H1 (cell line): ENCODE data around the gene AARSD1. TPM values are rescaled to one million over a fixed set of nuclear protein-coding genes. Genes with fewer than 3 reads are reported as not detected.

Source experiments
- CTCF ChIA-PET: fragments of 300-600 bp; sonication (Branson Sonifier 250); formaldehyde crosslinking; loops from one replicate; lab custom pipeline; 2021; ENCODE audit not compliant: partially characterized antibody; lab: Charles Lee
- POLR2A ChIA-PET: fragments of 300-600 bp; sonication (Branson Sonifier 250); formaldehyde crosslinking; loops from one replicate; lab custom pipeline; 2021; ENCODE audit warnings: inconsistent platforms; ENCODE audit not compliant: partially characterized antibody; lab: Charles Lee
- DNase-seq, 2 experiments: peaks; one replicate each; pipeline versions ENCODE4 v3.0.0 to v3.0.0-alpha.2; 2010 to 2022; ENCODE audit warnings: low spot score in 2 of 2, low read depth in 1 of 2, mixed read lengths in 1 of 2
- FAIRE-seq: peaks from 2 replicates; lab custom pipeline; 2011; peaks lifted over from hg19 to GRCh38; lab: Jason Lieb, UNC
- H2AFZ ChIP-seq: 2 replicates; pipeline ENCODE4 v1.8.1; 2012; ENCODE audit warnings: low read length, inconsistent platforms
- H2AK5ac ChIP-seq: 2 replicates; pipeline ENCODE4 v1.6.1; 2013; ENCODE audit warnings: low read depth, low read length
- H2BK120ac ChIP-seq: replicated peaks from 2 replicates; pipeline ENCODE3; 2013; ENCODE audit warnings: low read depth, low read length, inconsistent platforms
- H2BK12ac ChIP-seq: 2 replicates; pipeline ENCODE4 v1.6.1; 2013; ENCODE audit warnings: low read depth, low read length
- H2BK15ac ChIP-seq: 2 replicates; pipeline ENCODE4 v1.6.1; 2013; ENCODE audit warnings: low read length
- H2BK20ac ChIP-seq: 2 replicates; pipeline ENCODE4 v1.6.1; 2013; ENCODE audit warnings: low read length
- H2BK5ac ChIP-seq: 2 replicates; pipeline ENCODE4 v1.6.1; 2013; ENCODE audit warnings: low read depth, low read length
- H3K14ac ChIP-seq: 2 replicates; pipeline ENCODE4 v1.6.1; 2013; ENCODE audit warnings: inconsistent platforms; ENCODE audit not compliant: insufficient read length
- H3K18ac ChIP-seq: 2 replicates; pipeline ENCODE4 v1.6.1; 2013; ENCODE audit warnings: low read length; ENCODE audit errors: extremely low read depth
- H3K23ac ChIP-seq: 2 replicates; pipeline ENCODE4 v1.6.1; 2013; ENCODE audit warnings: inconsistent platforms; ENCODE audit not compliant: insufficient read length
- H3K23me2 ChIP-seq: 2 replicates; pipeline ENCODE4 v1.6.1; 2013; ENCODE audit warnings: low read depth, low read length
- H3K27ac ChIP-seq: 2 replicates; pipeline ENCODE4 v1.6.1; 2011; ENCODE audit warnings: low read depth, low read length, inconsistent platforms
- H3K27me3 ChIP-seq, 4 experiments: replicated peaks in 1 of 4; 1 replicate in 1 of 4; 2 replicates in 3 of 4; pipeline versions ENCODE4 v1.6.1 to v1.8.1; 2011 to 2013; ENCODE audit warnings: low read length in 3 of 4, mild to moderate bottlenecking in 3 of 4, inconsistent platforms in 2 of 4, mixed read lengths in 2 of 4, moderate library complexity in 1 of 4; ENCODE audit not compliant: control insufficient read depth in 3 of 4, insufficient read depth in 3 of 4; ENCODE audit errors: extremely low read depth in 1 of 4
- H3K36me3 ChIP-seq, 4 experiments: 2 replicates each; pipeline versions ENCODE4 v1.6.1 to v1.8.1; 2011 to 2013; ENCODE audit warnings: mild to moderate bottlenecking in 4 of 4, low read length in 3 of 4, moderate library complexity in 2 of 4, control low read depth in 1 of 4, inconsistent platforms in 1 of 4; ENCODE audit not compliant: insufficient read depth in 4 of 4, control insufficient read depth in 2 of 4
- H3K4ac ChIP-seq: replicated peaks from 2 replicates; pipeline ENCODE3; 2013; ENCODE audit warnings: low read length, low read depth, mixed read lengths, inconsistent platforms; ENCODE audit not compliant: insufficient read length
- H3K4me1 ChIP-seq, 4 experiments: replicated peaks in 1 of 4; 1 replicate in 1 of 4; 2 replicates in 3 of 4; pipeline versions ENCODE4 v1.6.1 to v1.8.1; 2011 to 2013; ENCODE audit warnings: low read length in 3 of 4, inconsistent platforms in 2 of 4, mixed read lengths in 1 of 4; ENCODE audit not compliant: insufficient read depth in 4 of 4, control insufficient read depth in 3 of 4
- H3K4me2 ChIP-seq, 2 experiments: 2 replicates each; pipeline versions ENCODE4 v1.6.1 to v1.8.1; 2011 to 2013; ENCODE audit warnings: low read depth in 2 of 2, low read length in 2 of 2, control low read depth in 1 of 2, inconsistent platforms in 1 of 2, mild to moderate bottlenecking in 1 of 2; ENCODE audit not compliant: insufficient read depth in 1 of 2
- H3K4me3 ChIP-seq, 4 experiments: fragments of 200-600, 300-600 bp in 1 of 4; sonication (generic), shearing (Covaris generic), sonication (Bioruptor Twin) in 1 of 4; 2 replicates each; pipeline versions ENCODE4 v1.5.1 to v1.8.1; 2011 to 2016; ENCODE audit warnings: low read length in 4 of 4, low read depth in 3 of 4, control low read depth in 2 of 4, inconsistent platforms in 2 of 4, mild to moderate bottlenecking in 2 of 4, mixed read lengths in 1 of 4, moderate library complexity in 1 of 4; ENCODE audit not compliant: insufficient read depth in 2 of 4; ENCODE audit errors: extremely low read depth in 1 of 4
- H3K56ac ChIP-seq: replicated peaks from 2 replicates; pipeline ENCODE3; 2013; ENCODE audit warnings: low read depth, mild to moderate bottlenecking, mixed read lengths, low read length, inconsistent platforms; ENCODE audit not compliant: insufficient read length
- H3K79me1 ChIP-seq: 2 replicates; pipeline ENCODE4 v1.6.1; 2013; ENCODE audit warnings: low read depth, low read length, control low read depth
- H3K79me2 ChIP-seq, 2 experiments: 2 replicates each; pipeline versions ENCODE4 v1.6.1 to v1.8.1; 2012 to 2013; ENCODE audit warnings: low read length in 2 of 2, mild to moderate bottlenecking in 2 of 2, inconsistent platforms in 1 of 2; ENCODE audit not compliant: insufficient read depth in 2 of 2, control insufficient read depth in 1 of 2
- H3K9ac ChIP-seq, 4 experiments: replicated peaks in 1 of 4; 1 replicate in 1 of 4; 2 replicates in 3 of 4; pipeline versions ENCODE4 v1.6.1 to v1.8.1; 2011 to 2013; ENCODE audit warnings: low read depth in 3 of 4, low read length in 3 of 4, control low read depth in 2 of 4, mild to moderate bottlenecking in 2 of 4, moderate library complexity in 2 of 4, inconsistent platforms in 1 of 4; ENCODE audit errors: extremely low read depth in 1 of 4
- H3K9me3 ChIP-seq, 2 experiments: 2 replicates each; pipeline versions ENCODE4 v1.6.1 to v1.8.1; 2012 to 2013; ENCODE audit warnings: mild to moderate bottlenecking in 2 of 2, moderate library complexity in 2 of 2, control low read depth in 1 of 2, inconsistent platforms in 1 of 2, low read depth in 1 of 2, low read length in 1 of 2, mixed read lengths in 1 of 2; ENCODE audit not compliant: insufficient read depth in 2 of 2
- H4K20me1 ChIP-seq, 2 experiments: replicated peaks in 1 of 2; 2 replicates each; pipeline versions ENCODE3 to v1.8.1; 2011 to 2013; ENCODE audit warnings: inconsistent platforms in 2 of 2, low read length in 2 of 2, mild to moderate bottlenecking in 1 of 2; ENCODE audit not compliant: insufficient read depth in 2 of 2, control insufficient read depth in 1 of 2
- H4K5ac ChIP-seq: 2 replicates; pipeline ENCODE4 v1.6.1; 2013; ENCODE audit warnings: low read length, low read depth, mixed read lengths, inconsistent platforms; ENCODE audit not compliant: insufficient read length
- H4K8ac ChIP-seq: 2 replicates; pipeline ENCODE4 v1.8.0; 2013; ENCODE audit warnings: mild to moderate bottlenecking, moderate library complexity, low read length, inconsistent platforms; ENCODE audit not compliant: insufficient read depth; ENCODE audit errors: extremely low read depth
- H4K91ac ChIP-seq: replicated peaks from 2 replicates; pipeline ENCODE3; 2013; ENCODE audit warnings: low read length, mixed read lengths, inconsistent platforms; ENCODE audit not compliant: insufficient read length
- ASH2L ChIP-seq: fragments of 200-600, 300-600 bp; sonication (generic); IDR thresholded peaks from one replicate; pipeline ENCODE4 v1.7.1; 2017; ENCODE audit warnings: low read length
- CHD2 ChIP-seq: IDR thresholded peaks from 2 replicates; pipeline ENCODE4 v1.6.1; 2012; ENCODE audit warnings: low read length, improper control_type of control experiment
- CTBP2 ChIP-seq: IDR thresholded peaks from 2 replicates; pipeline ENCODE4 v1.7.0; 2011; ENCODE audit warnings: borderline replicate concordance, mild to moderate bottlenecking, moderate library complexity, mixed read lengths, low read length; ENCODE audit not compliant: insufficient read depth, insufficient read length
- MAFK ChIP-seq: IDR thresholded peaks from 2 replicates; pipeline ENCODE4 v1.6.1; 2012; ENCODE audit warnings: low read depth, mild to moderate bottlenecking, improper control_type of control experiment, low read length
- POLR2A ChIP-seq, 2 experiments: IDR thresholded peaks; 1 replicate in 1 of 2; 2 replicates in 1 of 2; pipeline ENCODE4 v1.6.1; 2011; ENCODE audit warnings: low read depth in 2 of 2, low read length in 2 of 2, mild to moderate bottlenecking in 2 of 2; ENCODE audit errors: control extremely low read depth in 1 of 2
- TAF1 ChIP-seq: IDR thresholded peaks from 2 replicates; pipeline ENCODE4 v1.6.1; 2011; ENCODE audit warnings: mild to moderate bottlenecking, low read depth, low read length
- WGBS, 2 experiments: shearing (Covaris generic) in 1 of 2; methylation state at CpG; one replicate each; pipeline versions ENCODE4 v1.1.6 to v1.1.7; 2013 to 2015; ENCODE audit warnings: low lambda C conversion rate in 2 of 2, mixed read lengths in 2 of 2, inconsistent platforms in 1 of 2, low coverage in 1 of 2, missing lambda C conversion rate in 1 of 2; ENCODE audit not compliant: insufficient replicate concordance in 2 of 2, insufficient coverage in 1 of 2, insufficient read length in 1 of 2; ENCODE audit errors: extremely low coverage in 1 of 2, missing lambda C conversion rate in 1 of 2; 5-methylcytosine and 5-hydroxymethylcytosine counted together
- polyA plus RNA-seq, 7 experiments: library from polyadenylated mRNA; depleted of rRNA in 3 of 7; stranded (reverse) in 5 of 7; unstranded in 2 of 7; fragments of >200 nt in 5 of 7; fragments of 200-250 nt in 2 of 7; gene quantifications; 1 replicate in 5 of 7; 2 replicates in 1 of 7; 4 replicates in 1 of 7; pipeline versions ENCODE4 v1.2.1 to v1.2.3, GENCODE V29; 2011 to 2013; ENCODE audit warnings: missing spikeins in 2 of 7, mixed read lengths in 2 of 7
- total RNA-seq: library from RNA; stranded (reverse); fragmentation: NEBNext Ultra II Directional; extraction: Animal tissue kit (Norgen Biotek cat#: 25700); gene quantifications from 2 replicates; pipeline ENCODE4 v1.2.1, GENCODE V29; 2021
- TF ChIP-seq, protein P1 (sequence below): IDR thresholded peaks from 2 replicates; pipeline ENCODE4 v1.6.1; 2012; ENCODE audit warnings: inconsistent platforms
- TF ChIP-seq, protein P2 (sequence below), 3 experiments: IDR thresholded peaks; 1 replicate in 2 of 3; 2 replicates in 1 of 3; pipeline versions ENCODE4 v1.5.1 to v1.6.1; 2011; ENCODE audit warnings: low read length in 3 of 3, mild to moderate bottlenecking in 3 of 3, inconsistent platforms in 2 of 3, low read depth in 1 of 3, moderate library complexity in 1 of 3; ENCODE audit not compliant: insufficient read depth in 1 of 3; ENCODE audit errors: control extremely low read depth in 1 of 3

Gene AARSD1
- total and polyA plus RNA-seq, 2 of the 8 experiments (the other 6 are each of a cell fraction or from before 2014, with no cell fraction given): 51.5 to 58.8 TPM

- H3K9me3 ChIP-seq: no peaks in the 10 kb centered on the region
- H2BK120ac ChIP-seq: no peak overlapping the region
- H3K4ac ChIP-seq: no peak overlapping the region
- no peaks in the 10 kb centered on the region; the same call in 1 of the 2 replicates for H3K23me2 ChIP-seq
- ChIA-PET CTCF (interaction anchor here (0.5 to 8.0 kb wide), 39 partner anchors 9 to 561 kb away, joined by 3 to 141 read pairs (median 4); partner anchors contain the start of genes AOC2, BECN1, G6PC1 and PSME3), POLR2A (interaction anchor here (0.6 to 7.4 kb wide), 10 partner anchors 9 to 387 kb away, joined by 3 to 73 read pairs (median 3); partner anchors contain the start of genes AOC2 and PSME3)
- peak overlapping the region; percentile 86 for H2BK12ac ChIP-seq
- H3K36me3 ChIP-seq: no peaks in the 10 kb centered on the region
- no peak overlapping the region for H2BK15ac ChIP-seq
- no peaks in the 10 kb centered on the region for H3K79me1 ChIP-seq
- no peaks in the 10 kb centered on the region for H4K20me1 ChIP-seq
- no peak overlapping the region; a peak in 1 of 7 replicates for H3K9ac ChIP-seq
- H3K4me2 ChIP-seq: no peak overlapping the region
- H3K27ac ChIP-seq: peak overlapping the region; percentile 21; the same call in 1 of the 2 replicates
- H3K23ac ChIP-seq: no peak overlapping the region
- peaks cover 0 to 5% (median 1%) of the 10 kb centered on the region in 4 experiments; a peak in 3 of 7 replicates for H3K4me1 ChIP-seq
- H3K56ac ChIP-seq: no peak overlapping the region
- peak overlapping the region; percentile 53 for H2BK5ac ChIP-seq
- FAIRE-seq: peak; percentile 48
- H3K27me3 ChIP-seq: no peaks in the 10 kb centered on the region
- peak overlapping the region; percentile 51; the same call in 1 of the 2 replicates for H2BK20ac ChIP-seq
- H2AK5ac ChIP-seq: peak overlapping the region; percentile 29
- no peak overlapping the region for H4K91ac ChIP-seq
- no peak overlapping the region for H3K4me3 ChIP-seq
- WGBS, 2 experiments: 69% methylated on average over 9 of the region's 9 CpGs; no CpG with 5 or more reads in 1 of the 2 experiments
- no peak overlapping the region for H3K14ac ChIP-seq
- 0 out of 2 replicates have a peak overlapping the region, but pooled peaks have one; percentile 42 for H3K18ac ChIP-seq
- peak overlapping the region; percentile 97 for H2AFZ ChIP-seq
- no peak overlapping the region; the same call in 1 of the 2 replicates for H4K8ac ChIP-seq
- H3K79me2 ChIP-seq: no peaks in the 10 kb centered on the region
- no peak overlapping the region for H4K5ac ChIP-seq
- DNase-seq: peak in 1 of 2 experiments; percentile 54
- TF ChIP-seq MAFK (peak; percentile 82), CHD2 (no peak), TAF1 (0 out of 2 replicates have a peak, but pooled peaks have one; percentile 23), POLR2A (IDR thresholded peaks at IDR 0.05; ENCODE audit: control extremely low read depth in 1 of 2, low read depth in 2 of 2, low read length in 2 of 2) (peak in 1 of 2 experiments; percentile 34; a peak in 1 of 3 replicates), ASH2L (peak; percentile 27), CTBP2 (no peak)
- TF ChIP-seq, protein P1, sequence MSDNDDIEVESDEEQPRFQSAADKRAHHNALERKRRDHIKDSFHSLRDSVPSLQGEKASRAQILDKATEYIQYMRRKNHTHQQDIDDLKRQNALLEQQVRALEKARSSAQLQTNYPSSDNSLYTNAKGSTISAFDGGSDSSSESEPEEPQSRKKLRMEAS: no peak
- TF ChIP-seq, protein P2, sequence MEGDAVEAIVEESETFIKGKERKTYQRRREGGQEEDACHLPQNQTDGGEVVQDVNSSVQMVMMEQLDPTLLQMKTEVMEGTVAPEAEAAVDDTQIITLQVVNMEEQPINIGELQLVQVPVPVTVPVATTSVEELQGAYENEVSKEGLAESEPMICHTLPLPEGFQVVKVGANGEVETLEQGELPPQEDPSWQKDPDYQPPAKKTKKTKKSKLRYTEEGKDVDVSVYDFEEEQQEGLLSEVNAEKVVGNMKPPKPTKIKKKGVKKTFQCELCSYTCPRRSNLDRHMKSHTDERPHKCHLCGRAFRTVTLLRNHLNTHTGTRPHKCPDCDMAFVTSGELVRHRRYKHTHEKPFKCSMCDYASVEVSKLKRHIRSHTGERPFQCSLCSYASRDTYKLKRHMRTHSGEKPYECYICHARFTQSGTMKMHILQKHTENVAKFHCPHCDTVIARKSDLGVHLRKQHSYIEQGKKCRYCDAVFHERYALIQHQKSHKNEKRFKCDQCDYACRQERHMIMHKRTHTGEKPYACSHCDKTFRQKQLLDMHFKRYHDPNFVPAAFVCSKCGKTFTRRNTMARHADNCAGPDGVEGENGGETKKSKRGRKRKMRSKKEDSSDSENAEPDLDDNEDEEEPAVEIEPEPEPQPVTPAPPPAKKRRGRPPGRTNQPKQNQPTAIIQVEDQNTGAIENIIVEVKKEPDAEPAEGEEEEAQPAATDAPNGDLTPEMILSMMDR (IDR thresholded peaks at IDR 0.05; ENCODE audit: control extremely low read depth in 1 of 3, insufficient read depth in 1 of 3, low read depth in 1 of 3, low read length in 3 of 3): peak; percentile 38 to 65 (median 62)
Observed at GRCh38 chr17:42928714-42929496, 35.3 kb downstream of the AARSD1 start.
